Measurements from ENCODE around the gene SPTLC1. TPM values are rescaled to one million over a fixed set of nuclear protein-coding genes. Genes with fewer than 3 reads are reported as not detected.

SPTLC1 gene
- total and polyA plus RNA-seq, 2 of the 13 experiments (the other 11 are each of a cell fraction or from before 2014, with no cell fraction given) = 56.2 to 72.5 TPM

- TF ChIP-seq ZMAT3 (CRISPR knock-in tag; conservative IDR thresholded peaks at IDR 0.05) = no peak; the same call in 1 of the 2 replicates
- peak; percentile 44; the same call in 1 of the 2 replicates for TF ChIP-seq HDAC2 (CRISPR knock-in tag; IDR thresholded peaks at IDR 0.05)
- TF ChIP-seq ZNF460 (CRISPR knock-in tag; IDR thresholded peaks at IDR 0.05; ENCODE audit: borderline replicate concordance) = no peak
- TF ChIP-seq KDM1A (CRISPR knock-in tag; IDR thresholded peaks at IDR 0.05) = no peak
- TF ChIP-seq KDM5A (IDR thresholded peaks at IDR 0.05; ENCODE audit: borderline replicate concordance, low read length) = no peak; the same call in 1 of the 2 replicates
- TF ChIP-seq ZNF530 (CRISPR knock-in tag; IDR thresholded peaks at IDR 0.05; ENCODE audit: low read depth) = no peak
- TF ChIP-seq CHCHD3 (CRISPR knock-in tag; IDR thresholded peaks at IDR 0.05) = no peak
- TF ChIP-seq MNT (IDR thresholded peaks at IDR 0.05) = no peak
- TF ChIP-seq HHEX (CRISPR knock-in tag; IDR thresholded peaks at IDR 0.05) = no peak
- no peak; the same call in 1 of the 2 replicates for TF ChIP-seq ZSCAN31 (CRISPR knock-in tag; IDR thresholded peaks at IDR 0.05; ENCODE audit: low read depth)
- 0 out of 2 replicates have a peak, but pooled peaks have one; percentile 57 for TF ChIP-seq ZFP91 (CRISPR knock-in tag; IDR thresholded peaks at IDR 0.05; ENCODE audit: borderline replicate concordance)
- TF ChIP-seq KLF12 (CRISPR knock-in tag; IDR thresholded peaks at IDR 0.05; ENCODE audit: borderline replicate concordance) = no peak
- peak; percentile 29; the same call in 1 of the 2 replicates for TF ChIP-seq ZNF451 (CRISPR knock-in tag; IDR thresholded peaks at IDR 0.05)
- TF ChIP-seq ZNF20 (CRISPR knock-in tag; IDR thresholded peaks at IDR 0.05) = no peak
- no peak for TF ChIP-seq ZNF891 (CRISPR knock-in tag; IDR thresholded peaks at IDR 0.05)
- no peak for TF ChIP-seq AHR (CRISPR knock-in tag; IDR thresholded peaks at IDR 0.05)
- no peak for TF ChIP-seq REXO4 (CRISPR knock-in tag; IDR thresholded peaks at IDR 0.05; ENCODE audit: borderline replicate concordance)
- TF ChIP-seq TFDP1 (CRISPR knock-in tag; IDR thresholded peaks at IDR 0.05; ENCODE audit: borderline replicate concordance) = no peak
- no peak for TF ChIP-seq ZNF367 (CRISPR knock-in tag; IDR thresholded peaks at IDR 0.05; ENCODE audit: borderline replicate concordance)
- no peak for TF ChIP-seq ZNF639 (CRISPR knock-in tag; conservative IDR thresholded peaks at IDR 0.05)
- no peak for TF ChIP-seq ZBTB14 (CRISPR knock-in tag; IDR thresholded peaks at IDR 0.05)
Observed at GRCh38 chr9:92138157-92138959, 23.1 kb upstream of the SPTLC1 start (continued).
